Suppressor macrophage treated with lipopolysaccharide for 4 hours (primary cell): ENCODE data around the gene DET1.
"Not testable (repeated sequence)": the region's sequence is repeated elsewhere in the genome, so short reads cannot be mapped to it uniquely, and the experiment has no call there.

Experiments used
- DNase-seq: peaks from one replicate; pipeline ENCODE4 v3.0.0-alpha.2; 2020

The DET1 gene

GRCh38 chr15:88546248-88547129 lies at the start of gene DET1:
DET1 (minus strand) TSS chr15:88546681; CDS start chr15:88531705, 14,976 bp downstream.
- peak; percentile 94 for DNase-seq

GRCh38 chr15:88591384-88591783 lies 44.9 kb upstream of the DET1 start:
- DNase-seq, result no peak

GRCh38 chr15:88590759-88591158 lies 44.3 kb upstream of the DET1 start:
- DNase-seq, result no peak

- DNase-seq, result no peak
Measured at GRCh38 chr15:88586401-88587162, 40.1 kb upstream of the DET1 start.

- no peak for DNase-seq
Measured at GRCh38 chr15:88580532-88580931, 34.1 kb upstream of the DET1 start.

GRCh38 chr15:88579322-88579721 lies 32.8 kb upstream of the DET1 start:
- DNase-seq, result no peak

GRCh38 chr15:88574655-88575054 lies 28.2 kb upstream of the DET1 start:
- no peak for DNase-seq

GRCh38 chr15:88574077-88574476 lies 27.6 kb upstream of the DET1 start:
- DNase-seq, result no peak

GRCh38 chr15:88571852-88572259 lies 25.4 kb upstream of the DET1 start:
- no peak for DNase-seq

- DNase-seq, result no peak
Measured at GRCh38 chr15:88571153-88571851, 24.8 kb upstream of the DET1 start.

GRCh38 chr15:88568589-88568988 lies 22.1 kb upstream of the DET1 start:
- DNase-seq, result no peak

GRCh38 chr15:88564741-88565140 lies 18.3 kb upstream of the DET1 start:
- DNase-seq, result no peak

- no peak for DNase-seq
Measured at GRCh38 chr15:88563638-88564037, 17.2 kb upstream of the DET1 start.

GRCh38 chr15:88559565-88559964 lies 13.1 kb upstream of the DET1 start:
- not testable (repeated sequence) for DNase-seq

- DNase-seq, result not testable (repeated sequence)
Measured at GRCh38 chr15:88558026-88558425, 11.5 kb upstream of the DET1 start.

- not testable (repeated sequence) for DNase-seq
Measured at GRCh38 chr15:88548009-88548408, 1.5 kb upstream of the DET1 start.

- not testable (repeated sequence) for DNase-seq
Measured at GRCh38 chr15:88545578-88546247, 768 bp downstream of the DET1 start.

GRCh38 chr15:88543065-88543776 lies 3.3 kb downstream of the DET1 start:
- DNase-seq, result no peak

- DNase-seq, result no peak
Measured at GRCh38 chr15:88542342-88542733, 4.1 kb downstream of the DET1 start.

- no peak for DNase-seq
Measured at GRCh38 chr15:88541709-88542341, 4.7 kb downstream of the DET1 start.

GRCh38 chr15:88541111-88541510 lies 5.4 kb downstream of the DET1 start:
- DNase-seq, result not testable (repeated sequence)

GRCh38 chr15:88540350-88540749 lies 6.1 kb downstream of the DET1 start:
- DNase-seq, result not testable (repeated sequence)
